Lung (tissue), 12 donors: ENCODE measurements around the gene FAT1. TPM values are rescaled to one million over a fixed set of nuclear protein-coding genes. Genes with fewer than 3 reads are reported as not detected.
A peak's percentile ranks its signal among the peaks of the same experiment; 100 is the strongest.

Experiments
- ATAC-seq: fragments of 200-7000 bp; cut with Tn5 transposase; one replicate; pipeline ENCODE4 v1.9.1; 2020; ENCODE audit warnings: moderate number of reproducible peaks; ENCODE audit not compliant: insufficient read depth, low FRiP score
- DNase-seq, 3 donors: peaks; one replicate each; pipeline ENCODE4 v3.0.0-alpha.2; 2013 to 2017
- H3K27ac ChIP-seq, 2 donors: one replicate each; pipeline ENCODE4 v1.5.1; 2013; ENCODE audit warnings: mild to moderate bottlenecking in 2 of 2, moderate library complexity in 2 of 2, control low read depth in 1 of 2, inconsistent platforms in 1 of 2, low read depth in 1 of 2, low read length in 1 of 2
- H3K27me3 ChIP-seq, 3 donors: one replicate each; pipeline ENCODE4 v1.5.1; 2013; ENCODE audit warnings: low read length in 2 of 3; ENCODE audit not compliant: control insufficient read depth in 3 of 3, insufficient read depth in 3 of 3
- H3K36me3 ChIP-seq, 4 donors: one replicate each; pipeline ENCODE4 v1.5.1; 2013; ENCODE audit warnings: low read length in 4 of 4, mild to moderate bottlenecking in 1 of 4, moderate library complexity in 1 of 4; ENCODE audit not compliant: control insufficient read depth in 4 of 4, insufficient read depth in 4 of 4
- H3K4me1 ChIP-seq, 5 donors: one replicate each; pipeline ENCODE4 v1.5.1; 2013; ENCODE audit warnings: low read length in 5 of 5, mild to moderate bottlenecking in 2 of 5, moderate library complexity in 1 of 5; ENCODE audit not compliant: control insufficient read depth in 5 of 5, insufficient read depth in 5 of 5
- H3K4me3 ChIP-seq: one replicate; pipeline ENCODE4 v1.5.1; 2013; ENCODE audit warnings: mild to moderate bottlenecking, control low read depth, moderate library complexity
- H3K9ac ChIP-seq, 2 donors: one replicate each; pipeline ENCODE4 v1.5.1; 2013; ENCODE audit warnings: low read length in 2 of 2, control low read depth in 1 of 2; ENCODE audit not compliant: insufficient read depth in 1 of 2
- H3K9me3 ChIP-seq, 4 donors: one replicate each; pipeline ENCODE4 v1.5.1; 2013; ENCODE audit warnings: low read length in 3 of 4, mild to moderate bottlenecking in 1 of 4, moderate library complexity in 1 of 4; ENCODE audit not compliant: control insufficient read depth in 4 of 4, insufficient read depth in 3 of 4
- WGBS, 2 donors: extraction: QIAGEN DNeasy Blood & Tissue Kit; methylation state at CpG; one replicate each; pipeline ENCODE4 v1.1.7; 2013; 5-methylcytosine and 5-hydroxymethylcytosine counted together
- polyA plus RNA-seq, 2 donors: library from polyadenylated mRNA; stranded (reverse); fragments of 200-250 nt; gene quantifications; one replicate each; pipeline ENCODE4 v1.2.1, GENCODE V29; 2013
- total RNA-seq, 2 donors: library from RNA; depleted of rRNA in 1 of 2; stranded (reverse); fragments of >200 nt in 1 of 2; gene quantifications; one replicate each; pipeline ENCODE4 v1.2.1, GENCODE V29; 2014 to 2021
- TF ChIP-seq, protein P1 (sequence below): IDR thresholded peaks from 2 replicates; pipeline ENCODE4 v1.5.1; 2012; ENCODE audit warnings: mild to moderate bottlenecking; ENCODE audit errors: control extremely low read depth, extremely low read depth
- donor health status: control.
- donor health status: control.
- donor health status: Bipolar disorder and iron deficiency.
- donor health status: healthy.
- donor health status: DM: yes; HTN: yes; CAD: no.

The FAT1 gene
- total and polyA plus RNA-seq, 4 donors = 19.4 to 318 (median 72.3) TPM

- WGBS, 2 donors = 90 to 91% methylated on average over 4 of the region's 4 CpGs
- peaks cover 0 to 22% (median 6%) of the 10 kb centered on the region in 4 donors for H3K36me3 ChIP-seq
- DNase-seq = no peak
- no peak overlapping the region for H3K9ac ChIP-seq
- H3K9me3 ChIP-seq = no peaks in the 10 kb centered on the region
- TF ChIP-seq, protein P1, sequence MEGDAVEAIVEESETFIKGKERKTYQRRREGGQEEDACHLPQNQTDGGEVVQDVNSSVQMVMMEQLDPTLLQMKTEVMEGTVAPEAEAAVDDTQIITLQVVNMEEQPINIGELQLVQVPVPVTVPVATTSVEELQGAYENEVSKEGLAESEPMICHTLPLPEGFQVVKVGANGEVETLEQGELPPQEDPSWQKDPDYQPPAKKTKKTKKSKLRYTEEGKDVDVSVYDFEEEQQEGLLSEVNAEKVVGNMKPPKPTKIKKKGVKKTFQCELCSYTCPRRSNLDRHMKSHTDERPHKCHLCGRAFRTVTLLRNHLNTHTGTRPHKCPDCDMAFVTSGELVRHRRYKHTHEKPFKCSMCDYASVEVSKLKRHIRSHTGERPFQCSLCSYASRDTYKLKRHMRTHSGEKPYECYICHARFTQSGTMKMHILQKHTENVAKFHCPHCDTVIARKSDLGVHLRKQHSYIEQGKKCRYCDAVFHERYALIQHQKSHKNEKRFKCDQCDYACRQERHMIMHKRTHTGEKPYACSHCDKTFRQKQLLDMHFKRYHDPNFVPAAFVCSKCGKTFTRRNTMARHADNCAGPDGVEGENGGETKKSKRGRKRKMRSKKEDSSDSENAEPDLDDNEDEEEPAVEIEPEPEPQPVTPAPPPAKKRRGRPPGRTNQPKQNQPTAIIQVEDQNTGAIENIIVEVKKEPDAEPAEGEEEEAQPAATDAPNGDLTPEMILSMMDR = no peak
- H3K27ac ChIP-seq = no peak overlapping the region
- ATAC-seq = no peak
- no peak overlapping the region for H3K4me3 ChIP-seq
- no peaks in the 10 kb centered on the region for H3K4me1 ChIP-seq
- no peaks in the 10 kb centered on the region for H3K27me3 ChIP-seq
Measured at GRCh38 chr4:186657764-186658163, 65.9 kb downstream of the FAT1 start.

- H3K27me3 ChIP-seq = no peaks in the 10 kb centered on the region
- no peak overlapping the region for H3K4me3 ChIP-seq
- peaks cover 0 to 2% (median 0%) of the 10 kb centered on the region in 4 donors for H3K9me3 ChIP-seq
- H3K9ac ChIP-seq = no peak overlapping the region
- H3K4me1 ChIP-seq = peaks cover 0 to 14% (median 5%) of the 10 kb centered on the region in 5 donors
- H3K27ac ChIP-seq = no peak overlapping the region
- DNase-seq (no peak), ATAC-seq (no peak)
- H3K36me3 ChIP-seq = peaks cover 0 to 13% (median 6%) of the 10 kb centered on the region in 4 donors
- WGBS, 2 donors = 86 to 89% methylated on average over 3 of the region's 3 CpGs
- TF ChIP-seq, protein P1 = no peak
Measured at GRCh38 chr4:186653969-186654368, 69.7 kb downstream of the FAT1 start.

- Histone ChIP-seq H3K4me1 (peaks cover 0 to 14% (median 5%) of the 10 kb centered on the region in 5 donors), H3K36me3 (peaks cover 0 to 13% (median 7%) of the 10 kb centered on the region in 4 donors), H3K4me3 (peak overlapping the region; percentile 10), H3K9ac (no peak overlapping the region), H3K27ac (peak overlapping the region in 1 of 2 donors; percentile 55), H3K27me3 (no peaks in the 10 kb centered on the region), H3K9me3 (peaks cover 0 to 2% (median 0%) of the 10 kb centered on the region in 4 donors)
- TF ChIP-seq, protein P1 = no peak
- 56 to 72% methylated on average over 21 of the region's 21 CpGs for WGBS, 2 donors
- DNase-seq (peak; percentile 70 to 87 (median 72)), ATAC-seq (no peak)
Measured at GRCh38 chr4:186651624-186652023, 72.0 kb downstream of the FAT1 start.

- Histone ChIP-seq H3K9ac (no peak overlapping the region), H3K27me3 (no peaks in the 10 kb centered on the region), H3K27ac (peak overlapping the region in 1 of 2 donors; percentile 55), H3K36me3 (peaks cover 0 to 13% (median 7%) of the 10 kb centered on the region in 4 donors), H3K4me3 (peak overlapping the region; percentile 10), H3K9me3 (peaks cover 0 to 2% (median 0%) of the 10 kb centered on the region in 4 donors), H3K4me1 (peaks cover 0 to 14% (median 5%) of the 10 kb centered on the region in 5 donors)
- TF ChIP-seq, protein P1 = no peak
- WGBS, 2 donors = 93% methylated on average over 5 of the region's 5 CpGs
- peak in 1 of 3 donors; percentile 10 for DNase-seq
- no peak for ATAC-seq
Measured at GRCh38 chr4:186651181-186651603, 72.5 kb downstream of the FAT1 start.
